GM18505 (cell line): ENCODE data around the gene GABBR2.

Experiments
- ATAC-seq: cut with Tn5 transposase; IDR thresholded peaks from one replicate; pipeline ENCODE4 v1.9.1; 2021; ENCODE audit not compliant: unreplicated experiment
- POLR2A ChIP-seq: IDR thresholded peaks from 4 replicates; pipeline ENCODE4 v1.6.1; 2011; ENCODE audit warnings: borderline replicate concordance; ENCODE audit not compliant: insufficient read depth, insufficient read length; ENCODE audit errors: extremely low read depth

Gene GABBR2

GRCh38 chr9:98575379-98576346, 133.1 kb downstream of the GABBR2 start:
- TF ChIP-seq POLR2A = peak; percentile 26
- ATAC-seq = peak; percentile 80

GRCh38 chr9:98573749-98574278, 134.9 kb downstream of the GABBR2 start:
- no peak for TF ChIP-seq POLR2A
- ATAC-seq = no peak

GRCh38 chr9:98572796-98573195, 135.9 kb downstream of the GABBR2 start:
- TF ChIP-seq POLR2A = no peak
- ATAC-seq = no peak

GRCh38 chr9:98572054-98572627, 136.6 kb downstream of the GABBR2 start:
- TF ChIP-seq POLR2A = no peak
- no peak for ATAC-seq

- no peak for ATAC-seq
- TF ChIP-seq POLR2A = no peak
Measured at GRCh38 chr9:98571643-98572042, 137.1 kb downstream of the GABBR2 start.

GRCh38 chr9:98570663-98571440, 137.9 kb downstream of the GABBR2 start:
- no peak for ATAC-seq

GRCh38 chr9:98570055-98570454, 138.7 kb downstream of the GABBR2 start:
- TF ChIP-seq POLR2A = no peak
- ATAC-seq = no peak

More at GRCh38 chr9:98570663-98571440, 137.9 kb downstream of the GABBR2 start:
- TF ChIP-seq POLR2A = no peak

- ATAC-seq = no peak
- TF ChIP-seq POLR2A = no peak
Measured at GRCh38 chr9:98569491-98569890, 139.2 kb downstream of the GABBR2 start.

GRCh38 chr9:98568909-98569469, 139.7 kb downstream of the GABBR2 start:
- ATAC-seq = no peak
- TF ChIP-seq POLR2A = no peak

GRCh38 chr9:98568234-98568908, 140.4 kb downstream of the GABBR2 start:
- no peak for ATAC-seq
- TF ChIP-seq POLR2A = no peak

GRCh38 chr9:98567540-98568233, 141.0 kb downstream of the GABBR2 start:
- ATAC-seq = no peak
- no peak for TF ChIP-seq POLR2A
